Right ventricle myocardium superior (tissue), 1 donor: ENCODE results near the gene PIAS4. TPM values are rescaled to one million over a fixed set of nuclear protein-coding genes. Genes with fewer than 3 reads are reported as not detected.

Experiments used
- ATAC-seq: fragments of 200-7000 bp; cut with Tn5 transposase; one replicate; pipeline ENCODE4 v1.9.1; 2020; ENCODE audit warnings: mild to moderate bottlenecking; ENCODE audit not compliant: poor library complexity
- DNase-seq: peaks from one replicate; pipeline ENCODE4 v3.0.0-alpha.2; 2020
- intact Hi-C: fragments of 100-400 bp; cut with DNase I; formaldehyde crosslinking; loops from one replicate; pipeline ENCODE4 v1.11.2; 2022
- total RNA-seq: library from RNA; stranded (reverse); fragmentation: NEBNext Ultra II Directional; extraction: Animal tissue kit (Norgen Biotek cat#: 25700); gene quantifications from one replicate; pipeline ENCODE4 v1.2.1, GENCODE V29; 2021
- donor health status: DM: no; HTN: yes; CAD: no; lungs with severe emphysema.

The PIAS4 gene
- total RNA-seq, 1 donor from 2014 or later, result 16.7 TPM

DNA sequence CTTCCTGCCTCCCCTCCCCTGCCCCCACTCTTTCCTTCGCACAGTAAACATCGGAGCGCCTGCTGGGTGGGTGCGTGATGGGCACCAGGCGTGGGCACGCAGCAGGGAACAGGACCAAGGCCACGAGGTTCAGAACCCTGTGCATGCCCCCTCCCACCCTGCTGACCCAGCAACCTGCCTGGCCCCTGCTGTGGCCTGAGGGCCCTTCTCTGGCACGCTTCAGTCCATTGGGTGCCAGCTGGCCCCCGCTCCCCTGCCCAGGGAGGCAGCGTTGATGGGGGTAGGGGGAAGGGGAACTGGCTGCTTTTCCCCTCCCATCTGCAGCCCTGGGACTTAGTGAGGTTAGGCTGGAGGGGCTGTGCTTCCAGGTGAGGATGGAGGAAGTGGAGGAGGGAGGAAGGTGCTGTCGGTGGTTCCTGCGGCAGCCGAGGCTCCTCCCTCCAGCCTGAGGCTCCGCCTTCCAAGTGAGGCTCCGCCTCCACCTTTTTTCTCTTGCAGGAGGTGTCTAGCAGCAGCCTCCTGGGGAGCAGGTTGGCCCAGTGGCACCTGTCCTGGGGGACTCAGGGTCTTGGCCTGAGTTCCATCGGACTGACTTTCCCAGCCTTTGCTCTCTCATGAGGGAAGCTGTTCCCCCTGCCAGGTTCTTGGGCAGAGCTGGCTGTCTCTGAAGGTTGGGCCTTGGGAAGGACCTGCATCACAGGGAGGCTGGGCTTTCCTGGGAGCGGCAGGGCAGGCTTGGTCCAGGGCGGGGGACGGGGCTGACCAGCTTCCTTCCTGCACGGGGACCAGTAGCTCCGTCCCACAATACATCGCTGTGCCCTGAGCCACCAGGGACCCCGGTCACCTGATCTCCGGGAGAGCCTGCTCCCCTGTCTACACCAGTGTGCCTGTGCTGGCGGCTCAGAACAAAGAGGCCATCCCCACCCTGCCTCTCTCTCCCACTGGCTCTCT, 7.3 kb downstream of the PIAS4 start:
- intact Hi-C loops, result loop anchor here (5.0 kb wide), 1 partner anchor 47 kb away; no protein-coding TSS in a partner anchor
- peak; percentile 68 for DNase-seq
- ATAC-seq, result peak; percentile 10

DNA sequence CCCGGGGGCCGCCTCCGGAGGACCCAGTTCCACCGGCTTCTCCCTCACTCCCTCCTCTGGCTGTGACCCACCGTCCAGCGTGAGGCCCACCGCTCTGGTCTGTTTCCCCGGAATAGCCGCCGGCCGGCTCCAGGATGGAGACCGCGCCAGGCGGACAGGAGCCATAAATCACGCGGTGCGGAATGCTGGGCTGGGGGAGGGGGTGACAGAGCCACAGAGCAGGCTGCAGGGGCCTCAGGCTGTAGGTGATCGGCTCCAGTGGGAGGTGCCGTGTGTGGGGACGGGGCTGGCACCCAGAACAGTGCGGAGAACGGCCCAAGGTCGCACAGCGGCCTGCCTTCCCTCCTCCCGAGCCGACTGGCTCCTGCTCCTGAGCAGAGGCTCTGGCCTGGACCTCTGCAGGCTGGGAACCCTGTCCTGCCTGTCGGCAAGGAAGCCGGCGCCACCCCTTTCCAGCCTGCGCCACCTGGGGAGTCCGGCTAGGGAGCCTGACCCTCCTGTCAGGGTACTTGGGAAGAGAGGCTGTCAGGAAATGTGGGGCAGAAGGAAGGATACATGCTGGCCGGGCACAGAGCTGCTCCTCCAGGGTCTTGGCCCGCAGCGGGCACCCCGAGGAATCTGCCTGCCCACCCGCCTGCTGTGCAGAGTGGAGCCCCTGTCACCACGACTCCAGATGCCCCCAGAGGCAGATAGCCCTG, 8.3 kb downstream of the PIAS4 start:
- DNase-seq (no peak), ATAC-seq (peak; percentile 45)
- intact Hi-C loops, result loop anchor here (5.0 kb wide), 1 partner anchor 46 kb away; no protein-coding TSS in a partner anchor

DNA sequence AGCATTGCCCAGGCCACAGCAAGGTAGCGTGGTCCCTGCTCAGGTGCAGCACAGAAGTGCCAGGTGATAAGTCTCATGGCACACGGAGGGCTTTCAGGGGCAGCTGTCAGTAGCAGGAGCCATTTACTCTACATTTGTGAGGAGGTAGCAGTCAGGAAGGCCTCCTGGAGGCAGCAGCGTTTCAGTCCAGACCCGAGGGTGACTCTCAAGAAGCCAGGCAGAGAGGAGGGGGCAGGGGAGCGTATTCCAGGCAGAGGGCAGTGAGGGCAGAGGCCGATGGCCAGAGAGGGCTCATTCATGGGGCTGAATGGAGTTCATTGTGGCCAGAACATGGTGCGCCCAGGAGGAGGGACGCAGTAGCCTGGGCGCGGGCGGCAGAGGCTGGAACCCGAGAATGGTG, 8.9 kb downstream of the PIAS4 start:
- DNase-seq, result no peak
- intact Hi-C loops, result loop anchor here (5.0 kb wide), 1 partner anchor 46 kb away; no protein-coding TSS in a partner anchor
- ATAC-seq, result no peak

DNA sequence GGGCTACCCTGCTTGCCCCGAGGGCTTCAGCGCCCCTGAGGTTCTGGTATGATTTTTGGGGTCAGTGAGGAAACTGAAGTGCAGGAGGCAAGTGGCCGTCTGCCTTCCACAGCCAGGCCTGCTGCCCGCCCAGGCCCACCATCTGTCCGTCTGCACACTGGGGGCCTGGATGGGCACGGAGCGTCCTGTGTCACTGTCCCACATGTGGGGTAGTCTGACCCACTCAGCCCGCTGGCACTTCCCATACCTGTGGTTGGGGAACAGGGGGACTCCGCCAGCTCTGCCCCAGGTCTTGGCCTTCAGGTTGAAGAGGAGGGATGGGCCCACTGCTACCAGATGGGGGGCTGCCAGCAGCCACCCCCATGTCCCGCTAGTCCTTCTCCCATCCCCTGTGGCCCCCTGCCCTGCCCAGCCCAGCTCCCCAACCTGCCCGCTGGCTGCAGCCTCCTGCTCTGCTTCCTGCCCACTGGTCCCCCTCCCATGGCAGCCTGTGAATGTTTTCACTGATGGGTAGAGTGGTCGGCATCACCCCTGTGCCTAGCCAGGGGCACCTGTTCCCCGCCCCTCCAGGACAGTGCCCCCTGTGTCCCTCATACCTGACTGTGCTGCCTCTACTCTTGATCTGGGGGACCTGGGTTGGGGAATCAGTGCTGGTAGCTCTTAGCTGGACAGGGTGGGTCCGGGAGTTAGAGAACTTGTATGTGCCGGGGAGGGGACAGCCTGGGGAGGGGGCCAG, 9.5 kb downstream of the PIAS4 start:
- intact Hi-C loops, result loop anchor here (5.0 kb wide), 1 partner anchor 45 kb away; no protein-coding TSS in a partner anchor
- no peak for ATAC-seq
- DNase-seq, result no peak

DNA sequence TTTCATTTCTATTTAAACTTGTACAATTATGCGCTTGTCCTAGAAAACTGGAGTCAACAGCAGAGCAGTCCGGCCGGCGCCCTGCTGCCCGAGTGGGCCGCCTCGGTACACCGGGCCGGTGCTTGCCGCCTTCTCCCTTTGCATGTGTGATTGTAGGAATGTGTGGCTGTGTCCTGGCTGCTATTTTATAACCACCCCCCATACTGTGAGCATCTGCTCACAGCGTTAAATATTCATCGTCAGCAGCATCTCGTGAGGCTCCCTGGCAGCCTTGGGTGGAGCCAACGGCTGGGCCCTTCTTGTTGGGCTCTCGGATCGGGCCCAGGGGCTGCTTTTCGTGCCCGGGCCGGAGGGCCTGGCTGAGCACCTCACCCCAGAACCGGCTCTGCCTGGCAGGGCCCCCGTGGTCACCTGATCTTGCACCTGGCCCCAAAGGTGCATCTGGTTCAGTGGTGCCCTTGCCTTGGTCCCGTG, 10.6 kb downstream of the PIAS4 start:
- no peak for DNase-seq
- intact Hi-C loops, result loop anchor here (5.0 kb wide), 1 partner anchor 44 kb away; no protein-coding TSS in a partner anchor
- ATAC-seq, result no peak

DNA sequence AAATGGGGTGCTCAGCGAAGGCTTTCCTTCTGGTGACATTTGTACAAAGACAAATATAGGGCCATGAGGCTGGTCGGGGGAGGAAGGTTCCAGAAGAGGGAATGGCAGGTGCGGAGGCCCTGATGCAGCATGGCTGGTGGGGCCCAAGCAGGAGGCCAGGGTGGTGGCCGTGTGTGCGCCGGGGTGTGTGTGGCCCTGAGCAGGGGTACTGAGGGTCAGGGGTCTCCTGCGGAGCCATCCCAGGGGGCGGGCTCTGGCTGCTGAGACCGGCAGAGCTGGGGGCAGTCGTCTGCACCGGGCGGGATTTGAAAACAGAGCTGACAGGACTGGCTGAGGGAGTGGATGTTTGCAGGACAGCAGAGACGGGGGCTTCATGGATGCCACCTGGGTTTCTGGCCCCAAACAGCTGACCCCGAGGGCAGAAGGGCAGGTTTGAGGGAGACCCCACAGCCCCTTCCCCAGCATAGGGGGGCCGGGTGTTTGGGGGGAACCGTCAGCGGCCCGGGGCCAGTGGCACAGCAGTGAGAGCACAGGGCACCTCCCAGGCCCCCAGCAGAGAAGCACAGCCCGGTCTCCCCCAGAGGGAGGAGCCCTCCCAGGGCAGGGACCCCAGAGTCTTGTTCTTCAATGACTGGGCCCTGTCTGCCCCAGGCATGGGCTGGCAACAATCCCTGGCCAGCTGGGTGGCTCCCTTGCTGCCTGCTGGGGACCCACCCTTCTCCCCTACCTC, 11.4 kb downstream of the PIAS4 start:
- ATAC-seq (no peak), DNase-seq (no peak)
- intact Hi-C loops, result loop anchor here (5.0 kb wide), 1 partner anchor 43 kb away; no protein-coding TSS in a partner anchor

DNA sequence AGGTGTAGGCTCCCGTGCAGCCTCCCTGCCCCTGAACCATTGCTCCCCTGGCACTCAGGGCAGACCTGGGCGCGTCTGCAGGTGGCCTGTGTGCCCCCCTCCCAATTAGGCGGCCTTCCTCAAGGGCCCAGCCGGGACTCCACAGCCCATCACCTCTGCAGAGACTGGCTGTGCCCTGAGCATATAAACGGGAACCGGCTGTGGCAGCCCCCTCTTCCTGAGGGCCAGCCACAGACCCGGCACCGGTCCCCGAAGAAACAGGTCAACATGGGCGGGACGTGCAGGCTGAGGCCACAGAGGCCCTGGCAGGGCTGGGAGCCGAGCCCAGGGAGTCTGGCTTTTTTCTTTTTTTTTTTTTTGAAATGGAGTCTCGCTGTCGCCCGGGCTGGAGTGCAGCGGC, 12.0 kb downstream of the PIAS4 start:
- ATAC-seq, result no peak
- DNase-seq, result no peak
- intact Hi-C loops, result loop anchor here (5.0 kb wide), 1 partner anchor 43 kb away; no protein-coding TSS in a partner anchor

DNA sequence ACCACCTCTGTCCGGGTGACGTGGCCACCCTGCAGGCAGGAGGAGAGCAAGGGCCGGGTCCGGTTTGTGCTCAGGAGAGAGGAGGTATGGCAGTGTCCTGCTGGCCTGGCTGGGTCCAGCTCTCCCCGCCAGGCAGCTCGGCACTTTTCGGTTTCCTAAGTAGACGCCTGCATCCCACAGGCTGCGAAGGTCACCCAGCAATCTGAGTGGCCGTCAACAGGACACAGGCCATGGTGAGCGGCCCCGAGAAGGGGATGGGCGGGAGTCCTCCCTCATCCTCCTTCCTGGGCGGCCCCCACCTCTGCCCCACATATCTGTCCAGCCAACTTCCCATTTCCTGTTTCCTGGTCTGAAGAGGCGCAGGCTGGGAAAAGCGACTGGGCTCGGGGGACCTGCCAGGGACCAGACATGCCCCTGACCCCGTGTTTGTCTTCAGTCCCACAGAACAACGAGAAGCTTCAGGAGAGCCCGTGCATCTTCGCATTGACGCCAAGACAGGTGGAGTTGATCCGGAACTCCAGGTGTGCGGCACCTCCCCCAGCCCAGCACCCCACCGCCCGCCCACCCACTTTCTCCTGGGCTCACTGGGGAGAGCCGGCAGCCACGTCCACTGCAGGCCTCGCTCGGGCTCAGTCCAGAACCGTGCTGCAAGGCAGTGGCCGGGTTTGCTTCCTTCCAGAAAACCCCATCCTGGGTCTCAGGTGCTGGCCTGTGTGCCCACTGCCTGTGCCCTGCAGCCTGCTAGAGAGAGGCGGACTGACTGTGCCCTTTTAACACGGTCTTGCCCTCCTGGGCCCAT, 16.3 kb downstream of the PIAS4 start:
- DNase-seq (peak; percentile 57), ATAC-seq (peak; percentile 31)
- intact Hi-C loops, result no loop called here

DNA sequence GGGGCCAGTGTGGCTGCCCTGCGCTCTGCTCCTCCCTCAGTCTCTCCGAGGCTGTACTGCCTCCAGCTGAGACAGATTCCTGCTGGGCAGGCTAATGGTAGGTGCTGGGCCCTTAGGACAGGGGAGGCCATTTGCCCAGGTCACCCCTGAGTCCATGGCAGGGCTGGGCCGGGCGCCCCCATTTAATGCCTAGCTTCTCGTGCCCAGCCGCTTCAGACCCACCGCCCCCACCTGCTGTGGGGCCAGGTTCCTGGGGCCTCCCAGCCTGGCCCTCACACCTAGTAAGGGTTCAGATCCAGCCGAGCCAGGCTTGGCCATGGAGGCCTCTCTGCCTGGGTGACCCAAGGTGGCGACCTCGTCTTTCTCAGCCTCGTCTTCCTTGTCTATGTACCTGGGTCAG, 17.8 kb downstream of the PIAS4 start:
- intact Hi-C loops, result no loop called here
- DNase-seq, result no peak
- no peak for ATAC-seq

DNA sequence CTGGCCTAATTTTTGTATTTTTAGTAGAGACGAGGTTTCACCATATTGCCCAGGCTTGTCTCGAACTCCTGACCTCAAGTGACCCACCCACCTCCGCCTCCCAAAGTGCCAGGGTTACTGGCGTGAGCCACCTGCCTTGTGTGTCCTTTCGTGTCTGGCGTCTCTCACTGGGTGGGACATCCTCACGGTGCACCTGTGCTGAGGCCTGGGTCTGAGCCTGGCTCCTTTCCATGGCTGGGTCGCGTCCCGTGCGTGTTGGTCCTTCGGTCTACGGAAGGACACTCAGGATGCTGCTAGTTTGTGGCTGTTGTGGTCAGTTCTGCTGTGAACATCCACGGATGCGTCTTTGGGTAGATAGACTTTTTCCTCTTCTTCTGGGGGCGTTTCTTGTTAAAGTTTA, 19.6 kb downstream of the PIAS4 start:
- no peak for DNase-seq
- no peak for ATAC-seq
- intact Hi-C loops, result no loop called here

DNA sequence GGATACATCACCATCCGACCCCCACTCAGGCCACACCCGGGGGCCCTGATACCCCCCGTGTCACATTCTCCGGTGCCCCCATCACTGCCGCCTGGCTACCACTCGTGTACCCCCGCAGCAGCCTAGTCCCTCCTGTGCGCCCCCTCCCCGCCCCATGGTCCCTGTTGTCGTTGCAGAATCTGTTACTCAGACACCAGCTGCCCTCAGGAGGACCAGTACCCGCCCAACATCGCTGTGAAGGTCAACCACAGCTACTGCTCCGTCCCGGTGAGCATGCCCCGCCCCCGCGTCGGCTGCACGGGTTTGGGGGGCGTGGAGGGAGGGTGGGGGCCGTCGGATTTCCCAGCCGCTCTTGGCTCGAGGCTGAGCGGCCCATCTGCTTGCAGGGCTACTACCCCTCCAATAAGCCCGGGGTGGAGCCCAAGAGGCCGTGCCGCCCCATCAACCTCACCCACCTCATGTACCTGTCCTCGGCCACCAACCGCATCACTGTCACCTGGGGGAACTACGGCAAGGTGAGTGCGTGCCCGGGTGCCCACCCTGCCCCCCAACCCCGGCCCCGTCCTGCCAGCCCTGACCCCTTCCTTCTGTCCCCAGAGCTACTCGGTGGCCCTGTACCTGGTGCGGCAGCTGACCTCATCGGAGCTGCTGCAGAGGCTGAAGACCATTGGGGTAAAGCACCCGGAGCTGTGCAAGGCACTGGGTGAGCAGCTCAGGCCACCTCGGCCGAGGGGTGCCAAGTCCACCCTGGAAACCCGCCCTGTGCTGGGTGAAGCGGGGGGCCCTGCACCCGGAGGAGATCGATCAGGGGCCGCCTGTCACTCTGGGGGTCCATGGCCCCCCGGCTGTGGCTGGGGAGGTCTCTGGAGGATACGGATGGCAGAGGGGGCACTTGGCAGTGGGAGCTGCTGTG, 21.1 kb downstream of the PIAS4 start:
- intact Hi-C loops, result no loop called here
- no peak for ATAC-seq
- no peak for DNase-seq

DNA sequence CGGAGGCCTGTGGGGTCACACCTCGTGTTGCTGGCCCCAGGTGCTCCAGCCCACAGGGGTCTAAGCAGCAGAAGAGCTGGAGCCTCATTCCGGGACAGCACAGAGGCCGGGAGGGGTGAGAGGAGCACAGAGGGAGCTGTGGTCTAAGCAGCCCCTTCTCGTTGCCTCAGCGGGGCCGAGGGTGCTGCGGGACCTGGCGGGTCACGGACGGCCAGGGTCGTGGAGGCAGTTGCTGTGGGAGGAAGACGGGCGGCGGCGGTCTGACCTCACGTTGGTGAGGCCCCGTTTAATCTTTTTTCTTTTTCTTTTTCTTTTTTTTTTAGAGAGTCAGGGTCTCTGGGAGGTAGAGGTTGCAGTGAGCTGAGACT, 21.7 kb downstream of the PIAS4 start:
- ATAC-seq (no peak), DNase-seq (no peak)
- intact Hi-C loops, result no loop called here

DNA sequence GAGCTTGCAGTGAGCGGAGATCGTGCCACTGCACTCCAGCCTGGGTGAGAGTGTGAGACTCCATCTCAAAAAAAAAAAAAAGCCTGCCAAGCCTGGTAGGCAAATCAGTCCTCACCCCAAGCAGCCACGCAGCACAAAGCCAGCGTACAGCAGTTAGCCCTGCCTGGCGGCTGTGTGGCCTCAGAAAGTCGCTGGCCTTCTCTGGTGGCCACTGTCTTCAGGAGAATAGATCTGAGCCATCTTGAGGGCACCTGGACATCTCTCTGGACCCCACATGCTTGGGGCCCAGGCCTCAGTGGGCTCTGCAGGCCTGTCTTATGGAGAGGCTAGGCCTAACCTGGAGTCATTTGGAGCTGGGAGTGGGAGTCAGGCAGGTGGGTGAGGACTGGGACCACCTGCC, 23.0 kb downstream of the PIAS4 start:
- ATAC-seq, result no peak
- intact Hi-C loops, result no loop called here
- DNase-seq, result no peak

DNA sequence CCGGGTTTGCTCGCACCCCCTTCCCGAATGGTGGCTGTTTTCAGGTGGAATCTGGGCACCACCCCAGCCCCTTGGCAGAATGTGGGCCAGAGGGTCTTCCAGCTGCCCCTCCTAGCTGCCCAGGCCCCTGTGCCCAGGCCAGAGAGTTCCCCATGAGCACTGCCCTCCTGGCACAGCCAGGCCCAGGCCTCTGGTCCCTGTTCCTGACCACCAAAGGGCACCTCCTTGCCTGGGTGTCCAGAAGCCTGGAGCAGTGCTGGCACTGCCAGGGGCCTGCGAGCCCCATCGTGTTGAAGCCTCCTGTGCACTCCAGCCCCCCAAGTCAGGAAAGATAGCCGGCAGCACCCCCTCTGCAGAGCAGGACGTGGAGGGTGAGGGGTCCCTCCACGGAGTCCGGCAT, 23.4 kb downstream of the PIAS4 start:
- no peak for ATAC-seq
- no peak for DNase-seq
- intact Hi-C loops, result no loop called here

DNA sequence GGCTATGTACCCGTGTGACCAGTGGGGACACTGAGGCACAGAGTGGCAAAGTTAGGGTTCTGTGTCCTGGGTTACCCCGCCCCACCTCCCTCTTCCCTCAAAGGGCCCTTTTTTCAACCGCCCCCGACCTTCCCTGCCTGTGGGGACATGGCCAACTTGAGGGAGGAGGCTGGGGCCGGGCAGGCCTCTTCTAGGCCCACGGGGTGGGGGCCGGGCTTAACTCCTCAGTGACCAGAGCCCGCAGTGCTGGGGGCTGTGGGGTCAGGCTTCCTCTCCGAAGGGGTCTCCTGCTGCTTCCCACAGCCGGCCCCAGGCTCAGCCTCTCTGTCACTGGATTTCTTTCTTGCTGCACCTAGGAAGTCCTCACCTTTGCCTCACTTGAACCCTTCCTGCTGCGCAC, 23.9 kb downstream of the PIAS4 start:
- ATAC-seq, result no peak

DNA sequence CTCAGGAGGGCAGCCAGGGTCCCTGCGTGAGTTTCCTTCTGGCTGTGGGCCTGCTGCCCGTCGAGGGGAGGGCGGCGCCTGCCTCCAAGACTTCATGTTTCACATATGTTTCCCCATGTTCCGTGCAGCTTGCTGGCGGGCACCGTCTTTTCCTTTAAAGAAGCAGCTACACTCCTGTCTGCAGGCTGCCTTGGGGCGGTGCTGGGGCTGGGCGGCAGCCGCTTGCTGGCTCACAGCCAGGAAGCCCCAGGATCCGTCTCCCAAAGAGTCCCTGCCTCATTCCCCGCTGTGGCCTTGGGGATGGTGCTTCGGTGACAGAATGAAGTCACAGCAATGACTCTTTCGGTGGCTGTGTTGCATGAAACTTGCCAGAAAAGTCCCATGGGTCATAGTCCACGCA, 24.9 kb downstream of the PIAS4 start:
- intact Hi-C loops, result no loop called here
- DNase-seq (no peak), ATAC-seq (no peak)

More for the DNA sequence above, 23.9 kb downstream of the PIAS4 start:
- no peak for DNase-seq
- intact Hi-C loops, result no loop called here
